Smooth muscle cell of the pulmonary artery (primary cell): ENCODE measurements around the gene CELA2A. TPM values are rescaled to one million over a fixed set of nuclear protein-coding genes. Genes with fewer than 3 reads are reported as not detected.

Source experiments
- total RNA-seq: library from RNA; depleted of rRNA; stranded (reverse); fragments of >200 nt; gene quantifications from 2 replicates; pipeline ENCODE4 v1.2.3, GENCODE V29; 2014

CELA2A gene
- 0.20 TPM in 1 of 2 replicates, not detected in the other for total RNA-seq

GRCh38 chr1:15456313-15456954 is at the start of gene CELA2A:
Gene CELA2A (plus strand): TSS chr1:15456732. CDS start chr1:15456754, 22 bp downstream.

GRCh38 chr1:15409388-15410222 is 46.9 kb upstream of the CELA2A start, which contains the start of gene EFHD2:
Gene EFHD2 (plus strand): TSS chr1:15409888. CDS start chr1:15409972, 84 bp downstream.

GRCh38 chr1:15475752-15476314 is 19.3 kb downstream of the CELA2A start, which contains the start of gene CELA2B:
Gene CELA2B (plus strand): TSS chr1:15476104. CDS start chr1:15476126, 22 bp downstream.

Other genes with a start within 250 kb of the CELA2A start
- 0.03 TPM in 1 of 2 replicates, not detected in the other for gene FHAD1, start 209.5 kb upstream of the CELA2A start, total RNA-seq
- gene EFHD2, start 46.8 kb upstream of the CELA2A start, total RNA-seq: 17.7 and 31.3 TPM in 2 replicates
- not detected in 2 replicates for gene CTRC, start 18.3 kb upstream of the CELA2A start, total RNA-seq
- 0.59 TPM in 1 of 2 replicates, not detected in the other for gene CELA2B, start 19.4 kb downstream of the CELA2A start, total RNA-seq
- gene CASP9, start 67.5 kb downstream of the CELA2A start, total RNA-seq: 4.0 and 5.8 TPM in 2 replicates
- 29.8 and 30.0 TPM in 2 replicates for gene DNAJC16, start 70.1 kb downstream of the CELA2A start, total RNA-seq
- 0.52 and 1.5 TPM in 2 replicates for gene AGMAT, start 128.3 kb downstream of the CELA2A start, total RNA-seq
- 15.4 and 19.0 TPM in 2 replicates for gene DDI2, start 160.7 kb downstream of the CELA2A start, total RNA-seq
- 86.9 and 122 TPM in 2 replicates for gene PLEKHM2, start 227.6 kb downstream of the CELA2A start, total RNA-seq